HFF-Myc (cell line): ENCODE results near the gene SCGB3A1.

Experiments used
- DNase-seq: peaks from one replicate; pipeline ENCODE4 v3.0.0-alpha.2; 2011; ENCODE audit warnings: low read depth; ENCODE audit errors: extremely low read depth
- H3K4me3 ChIP-seq: replicated peaks from 2 replicates; pipeline ENCODE4 v1.5.1; 2011; ENCODE audit warnings: low read depth, mild to moderate bottlenecking, control low read depth, low read length
- TF ChIP-seq, protein P1 (sequence below): IDR thresholded peaks from 2 replicates; pipeline ENCODE4 v1.5.1; 2012; ENCODE audit warnings: mild to moderate bottlenecking, low read depth, low read length, control low read depth; ENCODE audit errors: missing control alignments

Gene SCGB3A1

DNA sequence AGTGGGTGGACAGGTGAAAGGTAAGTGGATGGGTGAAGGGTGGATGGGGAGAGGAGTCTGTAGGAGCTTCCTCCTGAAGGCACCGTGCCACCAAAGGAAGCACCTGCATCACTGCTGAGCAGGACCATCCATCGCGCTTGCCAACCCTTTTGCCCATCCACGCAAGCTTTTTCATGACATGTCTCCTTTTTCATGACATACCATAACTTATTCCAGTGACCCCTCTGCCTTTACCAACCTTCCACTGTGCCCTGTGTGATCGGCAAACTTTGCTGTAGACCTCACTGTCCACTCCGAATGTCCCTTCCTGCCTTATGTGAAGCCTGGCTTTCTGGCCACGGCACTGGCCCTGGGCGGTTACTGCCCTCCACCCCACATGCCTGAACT, 44.7 kb upstream of the SCGB3A1 start:
- no peak for DNase-seq
- TF ChIP-seq, protein P1, sequence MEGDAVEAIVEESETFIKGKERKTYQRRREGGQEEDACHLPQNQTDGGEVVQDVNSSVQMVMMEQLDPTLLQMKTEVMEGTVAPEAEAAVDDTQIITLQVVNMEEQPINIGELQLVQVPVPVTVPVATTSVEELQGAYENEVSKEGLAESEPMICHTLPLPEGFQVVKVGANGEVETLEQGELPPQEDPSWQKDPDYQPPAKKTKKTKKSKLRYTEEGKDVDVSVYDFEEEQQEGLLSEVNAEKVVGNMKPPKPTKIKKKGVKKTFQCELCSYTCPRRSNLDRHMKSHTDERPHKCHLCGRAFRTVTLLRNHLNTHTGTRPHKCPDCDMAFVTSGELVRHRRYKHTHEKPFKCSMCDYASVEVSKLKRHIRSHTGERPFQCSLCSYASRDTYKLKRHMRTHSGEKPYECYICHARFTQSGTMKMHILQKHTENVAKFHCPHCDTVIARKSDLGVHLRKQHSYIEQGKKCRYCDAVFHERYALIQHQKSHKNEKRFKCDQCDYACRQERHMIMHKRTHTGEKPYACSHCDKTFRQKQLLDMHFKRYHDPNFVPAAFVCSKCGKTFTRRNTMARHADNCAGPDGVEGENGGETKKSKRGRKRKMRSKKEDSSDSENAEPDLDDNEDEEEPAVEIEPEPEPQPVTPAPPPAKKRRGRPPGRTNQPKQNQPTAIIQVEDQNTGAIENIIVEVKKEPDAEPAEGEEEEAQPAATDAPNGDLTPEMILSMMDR = no peak
- no peak overlapping the region for H3K4me3 ChIP-seq

DNA sequence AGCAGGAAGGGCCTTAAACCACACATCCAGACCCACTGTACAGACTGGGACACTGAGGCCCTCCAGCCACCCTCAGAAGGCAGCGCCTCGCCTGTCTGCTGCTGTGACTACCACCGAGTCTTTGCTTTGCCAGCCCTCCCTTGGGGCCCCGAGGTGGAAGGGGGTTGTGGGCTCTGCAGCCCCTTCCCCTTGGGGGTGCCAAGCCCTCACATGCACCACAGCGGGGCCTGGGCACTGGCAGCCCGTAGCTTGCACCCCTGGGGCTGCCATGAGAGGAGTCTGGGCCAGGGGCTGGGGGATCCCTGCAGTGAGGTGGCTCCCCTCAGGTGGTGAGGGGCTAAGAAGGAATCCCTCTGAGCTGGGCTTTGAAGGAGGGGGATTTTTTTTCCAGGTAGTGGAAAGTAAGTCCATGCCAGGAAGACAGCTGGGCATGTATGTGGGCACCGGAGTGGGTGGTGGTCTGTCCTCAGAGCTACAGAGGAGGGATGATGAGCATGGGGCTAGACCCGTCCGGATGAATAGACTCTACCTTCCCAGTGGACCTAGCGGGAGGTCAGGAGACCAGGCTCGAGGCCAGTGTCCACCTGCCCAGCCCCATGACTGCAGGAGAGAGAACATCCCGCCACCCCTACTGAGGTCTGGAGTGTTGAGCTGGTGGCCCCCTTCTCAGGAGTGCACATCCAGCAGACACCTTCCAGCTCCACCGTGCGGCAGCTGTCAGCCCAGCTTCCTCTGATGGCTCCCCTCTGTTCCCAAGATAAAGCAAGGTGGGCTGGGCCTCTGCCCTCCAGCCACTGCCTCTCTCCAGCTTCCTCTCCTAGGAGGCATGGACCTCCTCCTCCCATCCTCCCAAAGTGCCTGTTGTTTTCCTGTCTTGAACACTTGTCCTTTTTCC, 42.2 kb upstream of the SCGB3A1 start:
- H3K4me3 ChIP-seq = no peak overlapping the region
- no peak for DNase-seq
- TF ChIP-seq, protein P1 = no peak

DNA sequence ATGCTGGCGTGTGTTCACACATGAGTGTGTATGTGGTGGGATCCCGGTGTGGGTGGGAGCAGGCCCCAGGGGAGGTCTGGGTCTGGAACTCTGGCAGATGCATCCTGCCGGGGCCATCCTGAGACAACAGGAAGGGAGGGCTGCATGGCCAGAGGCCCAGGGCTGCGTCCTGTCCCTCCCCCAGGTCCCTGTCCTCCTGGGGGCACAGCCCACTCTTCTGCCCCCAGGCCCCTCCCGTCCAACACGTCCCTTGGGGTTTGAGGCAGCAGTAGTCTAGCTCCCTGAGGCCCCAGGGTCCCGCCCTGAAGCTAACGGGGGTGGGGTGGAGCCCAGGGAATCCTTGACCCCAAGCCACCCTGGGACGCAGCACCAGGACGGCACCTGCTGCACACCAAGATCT, 41.5 kb upstream of the SCGB3A1 start:
- TF ChIP-seq, protein P1 = no peak
- DNase-seq = no peak
- H3K4me3 ChIP-seq = no peak overlapping the region

DNA sequence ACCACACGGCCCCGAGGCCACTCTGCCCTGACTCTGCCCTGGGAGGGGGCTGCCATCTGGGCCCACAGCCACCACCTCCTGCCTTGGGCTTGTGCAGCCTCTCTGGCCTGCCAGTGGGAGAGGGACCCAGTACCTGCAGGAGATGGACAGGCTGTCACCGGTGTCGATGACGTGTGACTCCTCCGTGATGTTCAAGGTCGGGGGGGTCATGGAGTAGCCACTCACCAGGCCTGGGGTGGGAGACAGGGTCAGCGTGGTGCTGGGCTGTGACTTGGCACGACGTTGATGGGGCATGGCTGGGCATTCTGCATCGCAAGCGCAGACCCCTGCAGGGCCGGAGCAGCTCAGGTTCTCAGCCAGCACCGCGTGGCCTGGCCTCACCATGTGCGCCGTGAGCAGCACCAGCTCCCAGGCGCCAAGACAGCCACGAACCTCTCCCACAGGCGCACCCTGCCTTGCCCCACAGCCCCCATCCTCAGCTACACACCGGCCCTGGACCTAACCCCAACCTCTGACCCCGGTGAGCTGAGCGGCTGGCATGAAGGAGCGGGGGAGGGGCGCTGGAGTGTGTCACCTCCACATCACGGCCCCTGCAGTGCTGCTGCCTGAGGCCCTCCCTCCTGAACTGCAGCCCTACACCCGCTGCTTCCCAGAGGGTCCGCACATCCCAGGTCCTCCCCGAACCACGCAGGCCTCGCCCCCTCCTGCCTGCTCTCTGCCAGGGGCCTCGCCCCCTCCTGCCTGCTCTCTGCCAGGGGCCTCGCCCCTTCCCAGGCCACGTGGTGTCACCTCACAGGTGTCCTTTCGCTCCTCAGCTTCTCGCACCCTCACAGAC, 40.5 kb upstream of the SCGB3A1 start:
- H3K4me3 ChIP-seq = no peak overlapping the region
- TF ChIP-seq, protein P1 = no peak
- DNase-seq = no peak

DNA sequence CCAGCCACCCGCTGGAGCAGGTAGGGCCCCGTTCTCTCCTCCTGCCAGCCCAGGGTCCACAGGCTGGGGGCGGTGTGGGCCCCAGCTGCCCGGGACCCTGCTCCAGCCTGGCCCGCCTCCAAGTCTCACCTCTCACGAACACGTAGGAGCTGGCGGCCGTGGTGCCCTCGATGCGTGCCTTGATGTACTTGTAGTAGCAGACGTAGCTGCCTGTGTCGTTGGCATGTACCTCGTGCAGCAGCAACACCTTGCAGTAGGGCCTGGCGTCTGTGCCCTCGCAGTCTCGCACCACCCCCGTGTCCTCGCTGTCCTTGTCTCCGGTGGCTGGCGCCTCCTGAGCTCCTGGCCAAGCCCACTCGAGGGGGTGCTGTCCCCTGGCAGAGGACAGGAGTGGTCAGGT, 39.1 kb upstream of the SCGB3A1 start:
- H3K4me3 ChIP-seq = no peak overlapping the region
- DNase-seq = no peak
- TF ChIP-seq, protein P1 = no peak

DNA sequence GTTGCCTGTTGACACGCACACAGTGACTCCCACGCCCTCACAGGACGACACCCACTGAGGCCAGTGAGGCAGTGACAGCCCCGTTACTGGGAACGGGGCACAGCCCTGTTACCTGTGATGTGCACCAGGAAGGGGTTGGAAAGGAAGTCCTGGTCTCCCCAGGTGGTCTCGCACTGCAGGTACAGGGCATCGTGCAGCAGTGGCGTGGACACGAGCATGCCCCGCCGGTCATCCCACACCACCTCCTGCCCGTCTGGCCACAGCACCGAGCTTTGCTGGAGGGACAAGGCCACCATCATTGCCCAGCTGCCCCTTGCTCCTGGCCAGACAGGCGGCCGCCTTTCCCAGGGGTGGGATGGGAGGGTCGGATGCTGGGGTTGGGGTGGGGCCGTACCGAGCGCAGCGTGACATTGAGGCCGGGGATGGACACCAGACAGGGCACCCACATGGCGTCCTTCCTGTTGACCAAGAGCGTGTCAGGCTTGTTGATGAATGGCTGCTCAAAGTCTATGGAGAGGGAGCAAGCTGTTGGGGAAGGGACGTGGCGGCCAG, 38.6 kb upstream of the SCGB3A1 start:
- H3K4me3 ChIP-seq = no peak overlapping the region
- TF ChIP-seq, protein P1 = no peak
- no peak for DNase-seq
